ENCODE measurements around the gene C16orf54. TPM values are rescaled to one million over a fixed set of nuclear protein-coding genes. Genes with fewer than 3 reads are reported as not detected.

C16orf54 gene
- total and polyA plus RNA-seq, 2 of the 4 experiments (the other 2 are of a cell fraction), result not detected

DNA sequence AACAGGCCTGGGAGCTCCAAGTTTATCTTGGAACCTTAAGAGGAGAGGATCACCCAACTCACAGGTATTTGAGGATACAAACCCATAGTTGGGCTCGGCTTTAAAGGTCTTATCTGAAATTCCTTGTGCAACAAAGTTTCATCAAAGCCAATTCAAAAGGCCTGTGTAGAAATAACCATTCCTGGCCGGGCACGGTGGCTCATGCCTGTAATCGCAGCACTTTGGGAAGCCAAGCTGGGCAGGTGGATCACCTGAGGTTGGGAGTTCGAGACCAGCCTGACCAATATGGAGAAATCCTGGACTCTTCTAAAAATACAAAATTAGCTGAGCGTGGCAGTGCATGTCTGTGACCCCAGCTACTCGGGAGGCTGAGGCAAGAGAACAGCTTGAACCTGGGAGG is 28.7 kb downstream of the C16orf54 start:
- H3K4me1 ChIP-seq (ENCODE audit: control insufficient read depth, insufficient read depth, low read length), result peaks cover 1% of the 10 kb centered on the region; the same call in 1 of the 2 replicates
- in situ Hi-C loops (cut with MboI; ENCODE audit: low sequenced_read_pairs), result no loop called here
- no TSS peak for BruUV-seq (replicated peaks)
- H3K4me2 ChIP-seq (ENCODE audit: low read depth, low read length), result no peak overlapping the region
- H3K36me3 ChIP-seq (ENCODE audit: control insufficient read depth, insufficient read depth, low read length), result no peaks in the 10 kb centered on the region
- no peak overlapping the region for H3K14ac ChIP-seq (replicated peaks; ENCODE audit: low read depth, low read length)
- H2BK15ac ChIP-seq (ENCODE audit: low read depth, low read length), result no peak overlapping the region
- CTCF ChIA-PET, result interaction anchor here (0.8 kb wide), 1 partner anchor 12 kb away, joined by 8 read pairs; no protein-coding TSS in a partner anchor
- no peak overlapping the region for H3K4me3 ChIP-seq (ENCODE audit: insufficient read depth, low read depth, low read length)
- no peak overlapping the region for H3K56ac ChIP-seq (ENCODE audit: extremely low read depth, insufficient read depth, low read length)
- no peak overlapping the region for H2BK120ac ChIP-seq (ENCODE audit: low read depth, low read length)
- H4K20me1 ChIP-seq (ENCODE audit: insufficient read depth, low read length), result no peaks in the 10 kb centered on the region
- DNase-seq (no peak), ATAC-seq (ENCODE audit: low read depth) (no peak)
- no peak overlapping the region for H2BK20ac ChIP-seq (ENCODE audit: low read depth, low read length)
- no peak overlapping the region for H2AK9ac ChIP-seq (replicated peaks; ENCODE audit: low read depth, low read length, poor library complexity)
- no peak overlapping the region for H4K5ac ChIP-seq (ENCODE audit: low read depth, low read length)
- H2AK5ac ChIP-seq (ENCODE audit: low read depth, low read length), result no peak overlapping the region
- dilution Hi-C loops (cut with HindIII; ENCODE audit: low sequenced_read_pairs, unreplicated experiment), result no loop called here
- intact Hi-C loops (cut with micrococcal nuclease), result no loop called here
- no peaks in the 10 kb centered on the region for H3K9me3 ChIP-seq (ENCODE audit: control insufficient read depth, insufficient read depth, low read length)
- no peak overlapping the region for H4K91ac ChIP-seq (ENCODE audit: insufficient read depth, low read depth, low read length)
- WGBS, 2 experiments (ENCODE audit: extremely low coverage in 2 of 2, insufficient read length in 1 of 2), result 80% methylated on average over 4 of the region's 7 CpGs; no CpG with 5 or more reads in 1 of the 2 experiments
- peaks cover 2% of the 10 kb centered on the region for H3K27me3 ChIP-seq (ENCODE audit: control insufficient read depth, insufficient read depth, low read length)
- no peaks in the 10 kb centered on the region for H3K9me1 ChIP-seq (ENCODE audit: insufficient read depth, low read length)
- H3K9ac ChIP-seq (ENCODE audit: low read depth, low read length), result no peak overlapping the region
- POLR2A ChIA-PET (ENCODE audit: unreplicated experiment), result no interaction called here
- no peaks in the 10 kb centered on the region for H3K79me1 ChIP-seq (ENCODE audit: low read depth in 1 of 2, low read length in 2 of 2)
- H2AFZ ChIP-seq (replicated peaks; ENCODE audit: low read length, poor library complexity), result no peak overlapping the region
- no peak overlapping the region for H3K27ac ChIP-seq (ENCODE audit: insufficient read depth, low read length)
- H4K8ac ChIP-seq (ENCODE audit: low read depth in 2 of 2, low read length in 2 of 2), result no peak overlapping the region
- H3K4ac ChIP-seq (ENCODE audit: low read depth, low read length), result no peak overlapping the region
- H2BK5ac ChIP-seq (ENCODE audit: low read depth, low read length, poor library complexity, severe bottlenecking), result no peak overlapping the region
- TF ChIP-seq RCOR1 (IDR thresholded peaks at IDR 0.05; ENCODE audit: insufficient replicate concordance, low read length), result no peak
- no peak for TF ChIP-seq CHD1 (IDR thresholded peaks at IDR 0.05; ENCODE audit: low read depth, low read length)
- TF ChIP-seq POLR2A (IDR thresholded peaks at IDR 0.05; ENCODE audit: low read depth, low read length), result no peak
- TF ChIP-seq MAFK (IDR thresholded peaks at IDR 0.05; ENCODE audit: low read depth, low read length), result no peak
- TF ChIP-seq RFX5 (IDR thresholded peaks at IDR 0.05; ENCODE audit: low read depth, low read length), result no peak
- no peak for TF ChIP-seq FOS (IDR thresholded peaks at IDR 0.05; ENCODE audit: low read depth, low read length)
- TF ChIP-seq, protein P1, sequence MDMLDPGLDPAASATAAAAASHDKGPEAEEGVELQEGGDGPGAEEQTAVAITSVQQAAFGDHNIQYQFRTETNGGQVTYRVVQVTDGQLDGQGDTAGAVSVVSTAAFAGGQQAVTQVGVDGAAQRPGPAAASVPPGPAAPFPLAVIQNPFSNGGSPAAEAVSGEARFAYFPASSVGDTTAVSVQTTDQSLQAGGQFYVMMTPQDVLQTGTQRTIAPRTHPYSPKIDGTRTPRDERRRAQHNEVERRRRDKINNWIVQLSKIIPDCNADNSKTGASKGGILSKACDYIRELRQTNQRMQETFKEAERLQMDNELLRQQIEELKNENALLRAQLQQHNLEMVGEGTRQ (IDR thresholded peaks at IDR 0.05; ENCODE audit: low read depth, low read length), result no peak
- no peak for TF ChIP-seq RAD21 (IDR thresholded peaks at IDR 0.05; ENCODE audit: low read length)
- H3K18ac ChIP-seq (ENCODE audit: low read depth, low read length), result no peak overlapping the region
- H3K23ac ChIP-seq (ENCODE audit: low read depth, low read length), result no peak overlapping the region

Measured in IMR-90 (cell line).